A549 (cell line): Measurements from ENCODE around the gene EYA2. TPM values are rescaled to one million over a fixed set of nuclear protein-coding genes. Genes with fewer than 3 reads are reported as not detected.

Source experiments
- ATAC-seq, 2 experiments: fragments of 200-7000 bp in 1 of 2; fragments of >200 bp in 1 of 2; cut with Nextera tagmentation in 1 of 2; cut with Tn5 transposase in 1 of 2; 3 replicates each; pipeline versions ENCODE4 v1.8.0 to v1.9.1; 2018 to 2020; ENCODE audit warnings: mild to moderate bottlenecking in 1 of 2, moderate library complexity in 1 of 2
- CTCF ChIA-PET: fragments of 300-600 bp; sonication (Branson Sonifier 250); formaldehyde crosslinking; extraction: SDS; loops from one replicate; lab custom pipeline; 2021; ENCODE audit warnings: antibody characterized with exemption, inconsistent platforms; lab: Yijun Ruan, JAX
- POLR2A ChIA-PET: fragments of 350-600 bp; formaldehyde crosslinking; extraction: SDS; loops from one replicate; lab custom pipeline; 2021; ENCODE audit warnings: antibody characterized with exemption, inconsistent platforms; lab: Yijun Ruan, JAX
- DNase-seq, 2 experiments: peaks; one replicate each; pipeline versions ENCODE4 v3.0.0 to v3.0.0-alpha.2; 2011 to 2016; ENCODE audit warnings: low read depth in 1 of 2, low spot score in 1 of 2
- FAIRE-seq: peaks from 2 replicates; lab custom pipeline; 2011; peaks lifted over from hg19 to GRCh38; lab: Jason Lieb, UNC
- H3K27ac ChIP-seq, 2 experiments: fragments of >200 bp; sonication (Bioruptor Twin); formaldehyde crosslinking; 3 replicates each; pipeline ENCODE4 v1.5.1; 2016 to 2017
- H3K4me1 ChIP-seq: fragments of >200 bp; sonication (Bioruptor Twin); formaldehyde crosslinking; 3 replicates; pipeline ENCODE4 v1.6.1; 2016
- H3K4me2 ChIP-seq: fragments of >200 bp; sonication (Bioruptor Twin); formaldehyde crosslinking; 3 replicates; pipeline ENCODE4 v1.6.1; 2016
- H3K4me3 ChIP-seq: fragments of >200 bp; sonication (Bioruptor Twin); formaldehyde crosslinking; 3 replicates; pipeline ENCODE4 v1.5.1; 2016
- H3K9me3 ChIP-seq: fragments of >200 bp; sonication (Bioruptor Twin); formaldehyde crosslinking; 3 replicates; pipeline ENCODE4 v1.6.1; 2016
- CBX2 ChIP-seq: fragments of 200-600 bp; sonication (generic); IDR thresholded peaks from 2 replicates; pipeline ENCODE4 v1.6.1; 2016; ENCODE audit warnings: low read depth, mild to moderate bottlenecking, borderline replicate concordance
- CBX8 ChIP-seq: fragments of 200-600 bp; sonication (generic); IDR thresholded peaks from 2 replicates; pipeline ENCODE4 v1.6.1; 2016
- EHF ChIP-seq: fragments of 250-450 bp; sonication (Bioruptor Pico); IDR thresholded peaks from 2 replicates; pipeline ENCODE4 v1.5.0; 2020; ENCODE audit warnings: mild to moderate bottlenecking
- ESRRA ChIP-seq: fragments of 150-350 bp; IDR thresholded peaks from 2 replicates; pipeline ENCODE4 v1.6.1; 2014; ENCODE audit warnings: mild to moderate bottlenecking, low read length, borderline replicate concordance
- FOSB ChIP-seq: fragments of 250-450 bp; sonication (Bioruptor Pico); IDR thresholded peaks from 2 replicates; pipeline ENCODE4 v1.5.0; 2020; ENCODE audit warnings: mild to moderate bottlenecking, moderate library complexity
- FOSL2 ChIP-seq, 2 experiments: fragments of 450-650 bp in 1 of 2; fragments of >200 bp in 1 of 2; sonication (Bioruptor Twin) in 1 of 2; formaldehyde crosslinking; IDR thresholded peaks; 2 replicates each; pipeline versions ENCODE4 v1.5.0 to v1.6.1; 2016 to 2020; ENCODE audit warnings: mild to moderate bottlenecking in 1 of 2, moderate library complexity in 1 of 2
- HOXB5 ChIP-seq: fragments of 250-450 bp; sonication (Bioruptor Pico); IDR thresholded peaks from 2 replicates; pipeline ENCODE4 v1.5.0; 2020; ENCODE audit warnings: mild to moderate bottlenecking, moderate library complexity
- JUN ChIP-seq, 2 experiments: fragments of >200 bp; sonication (Bioruptor Twin); formaldehyde crosslinking; IDR thresholded peaks; 2 replicates in 1 of 2; 3 replicates in 1 of 2; pipeline ENCODE4 v1.6.1; 2016 to 2017
- JUNB ChIP-seq: fragments of >200 bp; sonication (Bioruptor Twin); formaldehyde crosslinking; IDR thresholded peaks from 2 replicates; pipeline ENCODE4 v1.6.1; 2016
- MAFK ChIP-seq: fragments of 450-650 bp; IDR thresholded peaks from 2 replicates; pipeline ENCODE4 v1.6.1; 2014; ENCODE audit not compliant: partially characterized antibody
- MAZ ChIP-seq: fragments of 150-350 bp; IDR thresholded peaks from 2 replicates; pipeline ENCODE4 v1.6.1; 2014; ENCODE audit warnings: antibody characterized with exemption, low read depth, low read length, borderline replicate concordance
- NPAS2 ChIP-seq: fragments of 250-450 bp; sonication (Bioruptor Pico); IDR thresholded peaks from 2 replicates; pipeline ENCODE4 v1.8.0; 2022; ENCODE audit warnings: mild to moderate bottlenecking, moderate library complexity, borderline replicate concordance
- NR3C1 ChIP-seq: fragments of >200 bp; sonication (Bioruptor Twin); formaldehyde crosslinking; IDR thresholded peaks from 3 replicates; pipeline ENCODE4 v1.6.1; 2017
- RAD21 ChIP-seq, 2 experiments: fragments of >200 bp in 1 of 2; sonication (Bioruptor Twin) in 1 of 2; formaldehyde crosslinking in 1 of 2; IDR thresholded peaks in 1 of 2; conservative IDR thresholded peaks in 1 of 2; 2 replicates in 1 of 2; 3 replicates in 1 of 2; pipeline ENCODE4 v1.6.1; 2012 to 2018; ENCODE audit warnings: inconsistent platforms in 1 of 2
- RARB ChIP-seq: fragments of 250-450 bp; sonication (Bioruptor Pico); IDR thresholded peaks from 2 replicates; pipeline ENCODE4 v1.8.0; 2021; ENCODE audit warnings: mild to moderate bottlenecking, moderate library complexity
- RCOR1 ChIP-seq: fragments of 150-350 bp; IDR thresholded peaks from 2 replicates; pipeline ENCODE4 v1.6.1; 2014; ENCODE audit warnings: antibody characterized with exemption, low read length, low read depth
- TFCP2L1 ChIP-seq: fragments of 250-450 bp; sonication (Bioruptor Pico); IDR thresholded peaks from 2 replicates; pipeline ENCODE4 v1.5.0; 2021; ENCODE audit warnings: mild to moderate bottlenecking
- TP53 ChIP-seq: fragments of 250-450 bp; sonication (Bioruptor Pico); IDR thresholded peaks from 2 replicates; pipeline ENCODE4 v1.5.0; 2021; ENCODE audit warnings: mild to moderate bottlenecking, moderate library complexity
- ZC3H11A ChIP-seq: fragments of 450-650 bp; IDR thresholded peaks from 2 replicates; pipeline ENCODE4 v1.6.1; 2014; ENCODE audit warnings: antibody characterized with exemption, mild to moderate bottlenecking
- WGBS: methylation state at CpG from one replicate; pipeline ENCODE4 v1.1.6; 2017; ENCODE audit errors: missing lambda C conversion rate; 5-methylcytosine and 5-hydroxymethylcytosine counted together
- polyA plus RNA-seq, 4 experiments: library from polyadenylated mRNA; depleted of rRNA in 3 of 4; stranded (reverse); fragments of >200 nt; fragmentation: RNase III in 1 of 4; extraction: RNeasy Plus Mini Kit Qiagen cat#74134 plus additional on column Dnase treatment in 1 of 4; gene quantifications; 2 replicates in 3 of 4; 3 replicates in 1 of 4; pipeline ENCODE4 v1.2.3, GENCODE V29; 2011 to 2017
- TF ChIP-seq, protein P1 (sequence below): fragments of 200-600 bp; sonication (generic); IDR thresholded peaks from 2 replicates; pipeline ENCODE4 v1.6.1; 2016; ENCODE audit warnings: antibody characterized with exemption, mild to moderate bottlenecking, moderate library complexity
- TF ChIP-seq, protein P2 (sequence below): fragments of >200 bp; sonication (Bioruptor Twin); formaldehyde crosslinking; IDR thresholded peaks from 3 replicates; pipeline ENCODE4 v1.6.1; 2016

The EYA2 gene
- polyA plus RNA-seq, 2 of the 4 experiments (the other 2 are of a cell fraction) = 4.5 to 4.6 TPM

DNA sequence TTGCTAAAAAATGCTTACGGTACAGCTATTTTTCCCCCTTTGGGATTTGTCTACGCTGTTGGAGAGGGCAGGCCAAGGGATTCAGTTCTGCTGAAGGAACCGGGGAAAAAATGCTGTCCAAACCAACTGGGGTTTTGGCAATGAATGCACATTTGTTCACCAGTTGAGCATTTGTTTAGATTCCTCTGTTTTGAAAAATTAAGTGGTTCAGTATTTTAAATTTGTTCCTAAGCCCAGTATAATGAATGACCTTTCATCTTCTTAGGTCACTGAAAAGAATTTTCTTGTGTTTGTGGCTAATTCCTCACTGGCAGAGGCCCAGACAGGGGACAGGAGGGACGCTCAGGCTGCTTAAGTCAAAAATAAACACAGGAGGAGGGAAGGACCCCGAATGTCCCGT, 10.8 kb upstream of the EYA2 start:
- Histone ChIP-seq H3K4me1 (no peaks in the 10 kb centered on the region), H3K27ac (no peak overlapping the region), H3K4me3 (no peak overlapping the region), H3K9me3 (no peaks in the 10 kb centered on the region), H3K4me2 (no peak overlapping the region)
- POLR2A ChIA-PET = no interaction called here
- FAIRE-seq = no peak
- WGBS = 53% methylated on average over 6 of the region's 6 CpGs
- ATAC-seq = no peak
- TF ChIP-seq, protein P1, sequence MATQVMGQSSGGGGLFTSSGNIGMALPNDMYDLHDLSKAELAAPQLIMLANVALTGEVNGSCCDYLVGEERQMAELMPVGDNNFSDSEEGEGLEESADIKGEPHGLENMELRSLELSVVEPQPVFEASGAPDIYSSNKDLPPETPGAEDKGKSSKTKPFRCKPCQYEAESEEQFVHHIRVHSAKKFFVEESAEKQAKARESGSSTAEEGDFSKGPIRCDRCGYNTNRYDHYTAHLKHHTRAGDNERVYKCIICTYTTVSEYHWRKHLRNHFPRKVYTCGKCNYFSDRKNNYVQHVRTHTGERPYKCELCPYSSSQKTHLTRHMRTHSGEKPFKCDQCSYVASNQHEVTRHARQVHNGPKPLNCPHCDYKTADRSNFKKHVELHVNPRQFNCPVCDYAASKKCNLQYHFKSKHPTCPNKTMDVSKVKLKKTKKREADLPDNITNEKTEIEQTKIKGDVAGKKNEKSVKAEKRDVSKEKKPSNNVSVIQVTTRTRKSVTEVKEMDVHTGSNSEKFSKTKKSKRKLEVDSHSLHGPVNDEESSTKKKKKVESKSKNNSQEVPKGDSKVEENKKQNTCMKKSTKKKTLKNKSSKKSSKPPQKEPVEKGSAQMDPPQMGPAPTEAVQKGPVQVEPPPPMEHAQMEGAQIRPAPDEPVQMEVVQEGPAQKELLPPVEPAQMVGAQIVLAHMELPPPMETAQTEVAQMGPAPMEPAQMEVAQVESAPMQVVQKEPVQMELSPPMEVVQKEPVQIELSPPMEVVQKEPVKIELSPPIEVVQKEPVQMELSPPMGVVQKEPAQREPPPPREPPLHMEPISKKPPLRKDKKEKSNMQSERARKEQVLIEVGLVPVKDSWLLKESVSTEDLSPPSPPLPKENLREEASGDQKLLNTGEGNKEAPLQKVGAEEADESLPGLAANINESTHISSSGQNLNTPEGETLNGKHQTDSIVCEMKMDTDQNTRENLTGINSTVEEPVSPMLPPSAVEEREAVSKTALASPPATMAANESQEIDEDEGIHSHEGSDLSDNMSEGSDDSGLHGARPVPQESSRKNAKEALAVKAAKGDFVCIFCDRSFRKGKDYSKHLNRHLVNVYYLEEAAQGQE = no peak
- TF ChIP-seq RARB (CRISPR knock-in tag) (no peak), TFCP2L1 (no peak), JUNB (no peak), NR3C1 (no peak), FOSL2 (IDR thresholded peaks at IDR 0.05) (no peak), FOSL2 (CRISPR knock-in tag; IDR thresholded peaks at IDR 0.05) (no peak), MAZ (no peak), CBX2 (no peak), EHF (CRISPR knock-in tag) (no peak), CBX8 (no peak), RCOR1 (no peak), ZC3H11A (no peak), HOXB5 (CRISPR knock-in tag) (no peak), JUN (IDR thresholded peaks at IDR 0.05) (no peak), ESRRA (no peak)
- TF ChIP-seq, protein P2, sequence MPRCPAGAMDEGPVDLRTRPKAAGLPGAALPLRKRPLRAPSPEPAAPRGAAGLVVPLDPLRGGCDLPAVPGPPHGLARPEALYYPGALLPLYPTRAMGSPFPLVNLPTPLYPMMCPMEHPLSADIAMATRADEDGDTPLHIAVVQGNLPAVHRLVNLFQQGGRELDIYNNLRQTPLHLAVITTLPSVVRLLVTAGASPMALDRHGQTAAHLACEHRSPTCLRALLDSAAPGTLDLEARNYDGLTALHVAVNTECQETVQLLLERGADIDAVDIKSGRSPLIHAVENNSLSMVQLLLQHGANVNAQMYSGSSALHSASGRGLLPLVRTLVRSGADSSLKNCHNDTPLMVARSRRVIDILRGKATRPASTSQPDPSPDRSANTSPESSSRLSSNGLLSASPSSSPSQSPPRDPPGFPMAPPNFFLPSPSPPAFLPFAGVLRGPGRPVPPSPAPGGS = no peak
- no peak for DNase-seq
- CTCF ChIA-PET = no interaction called here

DNA sequence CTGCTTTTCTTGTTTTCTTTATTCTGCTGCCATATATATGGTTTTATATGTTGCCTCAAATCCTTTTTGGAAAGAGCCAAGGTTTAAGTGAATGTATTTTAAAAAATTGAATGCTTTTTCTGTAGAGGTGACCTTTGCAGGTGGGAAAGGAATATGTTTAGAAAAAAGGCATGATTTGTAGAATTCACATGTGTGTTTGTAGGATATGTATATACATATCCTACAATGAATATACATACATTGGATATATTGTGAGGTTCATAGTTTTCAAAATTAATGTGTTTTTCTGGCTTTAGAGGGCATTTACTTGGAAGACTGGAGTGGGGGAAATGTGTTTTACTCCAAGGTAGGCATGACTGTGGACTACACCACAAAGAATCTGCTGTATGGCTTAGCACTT, 4.0 kb upstream of the EYA2 start:
- no peak for TF ChIP-seq CBX2
- CTCF ChIA-PET = interaction anchor here (0.7 kb wide), 1 partner anchor 138 kb away, joined by 3 read pairs; no protein-coding TSS in a partner anchor
- ATAC-seq (no peak), FAIRE-seq (no peak), DNase-seq (no peak)
- Histone ChIP-seq H3K4me2 (no peak overlapping the region), H3K4me1 (peaks cover 7% of the 10 kb centered on the region), H3K27ac (no peak overlapping the region), H3K9me3 (peaks cover 10% of the 10 kb centered on the region; the same call in 2 of the 3 replicates), H3K4me3 (no peak overlapping the region)
- POLR2A ChIA-PET = no interaction called here

DNA sequence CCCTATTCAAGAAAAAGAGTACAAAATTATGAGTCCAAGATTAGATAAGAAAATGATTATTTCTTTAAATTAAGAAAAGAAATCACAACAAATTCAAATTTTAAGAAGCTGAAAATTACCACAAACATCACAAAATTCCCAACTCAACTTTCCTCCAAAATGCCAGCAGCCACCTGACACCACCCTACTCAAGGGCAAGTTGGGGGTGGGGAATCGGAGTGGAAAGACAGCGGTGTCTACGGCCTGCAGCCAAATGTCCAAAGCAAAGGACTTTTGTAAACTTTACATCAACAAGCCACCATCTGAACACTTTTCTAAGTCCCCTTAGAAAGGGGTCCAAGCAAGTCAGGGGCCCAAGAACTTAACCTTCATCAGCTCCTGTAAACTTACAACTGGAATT, 1.6 kb upstream of the EYA2 start:
- FAIRE-seq = no peak
- TF ChIP-seq RAD21 (conservative IDR thresholded peaks at IDR 0.05 in 1 of 2, IDR thresholded peaks at IDR 0.05 in 1 of 2) = no peak
- no peak for TF ChIP-seq NR3C1
- TF ChIP-seq TP53 (CRISPR knock-in tag) = no peak
- TF ChIP-seq JUNB = no peak
- TF ChIP-seq NPAS2 = no peak
- TF ChIP-seq FOSB (CRISPR knock-in tag) = no peak
- no peak for TF ChIP-seq MAFK
- TF ChIP-seq, all 56 proteins: peak for 0
- ChIA-PET CTCF (interaction anchor here (1.2 to 1.5 kb wide), 2 partner anchors 11 to 312 kb away, joined by 3 read pairs; no protein-coding TSS in a partner anchor), POLR2A (no interaction called here)
- H3K9me3 ChIP-seq = peaks cover 10% of the 10 kb centered on the region; the same call in 2 of the 3 replicates
- no peak overlapping the region for H3K27ac ChIP-seq
- WGBS = 90% methylated on average over 3 of the region's 3 CpGs
- peaks cover 7% of the 10 kb centered on the region for H3K4me1 ChIP-seq
- no peak for ATAC-seq
- no peak for DNase-seq
- H3K4me3 ChIP-seq = no peak overlapping the region
- H3K4me2 ChIP-seq = no peak overlapping the region
